CD4-positive, alpha-beta T cell (primary cell): ENCODE measurements around the gene F2RL1. TPM values are rescaled to one million over a fixed set of nuclear protein-coding genes. Genes with fewer than 3 reads are reported as not detected.

ENCODE experiments used
- ATAC-seq: fragments of 200-7000 bp; cut with Tn5 transposase; one replicate; pipeline ENCODE4 v1.10.0; 2022; ENCODE audit warnings: mild to moderate bottlenecking; ENCODE audit not compliant: poor library complexity
- CTCF ChIA-PET: fragments of 350-600 bp; sonication (Branson Sonifier 250); formaldehyde crosslinking; loops from one replicate; lab custom pipeline; 2021; ENCODE audit warnings: antibody characterized with exemption, inconsistent platforms; lab: Charles Lee
- POLR2A ChIA-PET: fragments of 350-600 bp; sonication (Branson Sonifier 250); formaldehyde crosslinking; loops from one replicate; lab custom pipeline; 2021; ENCODE audit warnings: antibody characterized with exemption, inconsistent platforms; lab: Charles Lee
- DNase-seq, 14 experiments: peaks; one replicate each; pipeline ENCODE4 v3.0.0-alpha.2; 2013 to 2020; ENCODE audit warnings: mixed read lengths in 2 of 14
- H3K27ac ChIP-seq, 2 donors: one replicate each; pipeline versions ENCODE4 v1.5.1 to v1.7.0; 2013; ENCODE audit warnings: low read length in 2 of 2, low read depth in 1 of 2, mild to moderate bottlenecking in 1 of 2
- H3K27me3 ChIP-seq, 2 experiments: 1 replicate in 1 of 2; 2 replicates in 1 of 2; pipeline versions ENCODE4 v1.6.1 to v1.7.0; 2013; ENCODE audit warnings: low read length in 2 of 2, control low read depth in 1 of 2, mild to moderate bottlenecking in 1 of 2, moderate library complexity in 1 of 2; ENCODE audit not compliant: insufficient read depth in 2 of 2, control insufficient read depth in 1 of 2
- H3K36me3 ChIP-seq: one replicate; pipeline ENCODE4 v1.6.1; 2013; ENCODE audit warnings: low read length, control low read depth; ENCODE audit not compliant: insufficient read depth
- H3K4me1 ChIP-seq: one replicate; pipeline ENCODE4 v1.6.1; 2013; ENCODE audit warnings: low read length, control low read depth; ENCODE audit not compliant: insufficient read depth
- H3K4me3 ChIP-seq: one replicate; pipeline ENCODE4 v1.5.1; 2013; ENCODE audit warnings: mild to moderate bottlenecking, low read length, moderate library complexity
- H3K9me3 ChIP-seq, 2 experiments: 1 replicate in 1 of 2; 2 replicates in 1 of 2; pipeline versions ENCODE4 v1.6.1 to v1.7.0; 2013; ENCODE audit warnings: low read length in 2 of 2, mild to moderate bottlenecking in 2 of 2, control low read depth in 1 of 2, moderate library complexity in 1 of 2; ENCODE audit not compliant: control insufficient read depth in 1 of 2, insufficient read depth in 1 of 2
- H3K27ac Mint-ChIP-seq: one replicate; pipeline ENCODE4 v1.8.0; 2020; ENCODE audit warnings: mixed read lengths
- H3K27me3 Mint-ChIP-seq: one replicate; pipeline ENCODE4 v1.8.0; 2021; ENCODE audit warnings: mixed read lengths
- H3K36me3 Mint-ChIP-seq: one replicate; pipeline ENCODE4 v1.8.0; 2021; ENCODE audit warnings: low read depth, mixed read lengths
- H3K4me1 Mint-ChIP-seq: one replicate; pipeline ENCODE4 v1.8.0; 2021; ENCODE audit warnings: low read depth, mixed read lengths
- H3K4me3 Mint-ChIP-seq: one replicate; pipeline ENCODE4 v1.8.0; 2020; ENCODE audit warnings: mild to moderate bottlenecking, mixed read lengths
- H3K9me3 Mint-ChIP-seq: one replicate; pipeline ENCODE4 v1.8.0; 2020; ENCODE audit warnings: mixed read lengths
- CTCF ChIP-seq: fragments of 200-600 bp; IDR thresholded peaks from one replicate; pipeline ENCODE4 v1.8.0; 2022; ENCODE audit warnings: antibody characterized with exemption, mild to moderate bottlenecking
- intact Hi-C, 2 experiments: fragments of 100-400 bp; cut with DNase I in 1 of 2; cut with micrococcal nuclease in 1 of 2; formaldehyde crosslinking; loops; one replicate each; pipeline versions ENCODE4 v1.15.1 to v1.9.0; 2023 to 2025; cut with DNase I, micrococcal nuclease
- total RNA-seq, 174 experiments: library from RNA in 2 of 174; stranded (reverse) in 2 of 174; gene quantifications; one replicate each; pipeline ENCODE4 v1.2.3 and lab custom pipeline; 2021 to 2026

The F2RL1 gene
- total RNA-seq, 2 experiments from 2014 or later, result 1.7 to 2.1 TPM

GRCh38 chr5:76838481-76839261 lies 19.8 kb downstream of the F2RL1 start:
- Histone ChIP-seq H3K27me3 (no peaks in the 10 kb centered on the region), H3K4me3 (no peak overlapping the region), H3K36me3 (no peaks in the 10 kb centered on the region), H3K4me1 (no peaks in the 10 kb centered on the region), H3K9me3 (no peaks in the 10 kb centered on the region), H3K27ac (no peak overlapping the region)
- no peak for ATAC-seq
- Mint-ChIP-seq H3K36me3 (peaks cover 6% of the 10 kb centered on the region), H3K4me3 (no peak overlapping the region), H3K4me1 (no peaks in the 10 kb centered on the region), H3K27me3 (no peaks in the 10 kb centered on the region), H3K27ac (no peak overlapping the region), H3K9me3 (no peaks in the 10 kb centered on the region)
- ChIA-PET POLR2A (no interaction called here), CTCF (no interaction called here)
- no peak for TF ChIP-seq CTCF
- no peak for DNase-seq
- intact Hi-C loops, result no loop called here

GRCh38 chr5:76841361-76841760 lies 22.5 kb downstream of the F2RL1 start:
- intact Hi-C loops, result no loop called here
- TF ChIP-seq CTCF, result no peak
- H3K36me3 ChIP-seq, result no peaks in the 10 kb centered on the region

GRCh38 chr5:76845890-76846289 lies 27.1 kb downstream of the F2RL1 start:
- H3K4me3 Mint-ChIP-seq, result no peak overlapping the region
- ChIA-PET POLR2A (no interaction called here), CTCF (no interaction called here)
- H3K27me3 ChIP-seq, result no peaks in the 10 kb centered on the region
- no peaks in the 10 kb centered on the region for H3K9me3 Mint-ChIP-seq
- no peak overlapping the region for H3K27ac Mint-ChIP-seq
- no peak for TF ChIP-seq CTCF
- DNase-seq, result no peak
- no peaks in the 10 kb centered on the region for H3K36me3 Mint-ChIP-seq
- H3K4me1 Mint-ChIP-seq, result peaks cover 13% of the 10 kb centered on the region
- no peaks in the 10 kb centered on the region for H3K27me3 Mint-ChIP-seq
- no peak overlapping the region for H3K27ac ChIP-seq
- no peak for ATAC-seq
- intact Hi-C loops, result no loop called here
- H3K9me3 ChIP-seq, result no peaks in the 10 kb centered on the region
- H3K4me1 ChIP-seq, result peaks cover 17% of the 10 kb centered on the region
- H3K4me3 ChIP-seq, result no peak overlapping the region
- H3K36me3 ChIP-seq, result no peaks in the 10 kb centered on the region

More at GRCh38 chr5:76841361-76841760, 22.5 kb downstream of the F2RL1 start:
- Mint-ChIP-seq H3K27ac (no peak overlapping the region), H3K4me3 (no peak overlapping the region), H3K9me3 (no peaks in the 10 kb centered on the region), H3K36me3 (no peaks in the 10 kb centered on the region), H3K27me3 (no peaks in the 10 kb centered on the region), H3K4me1 (no peaks in the 10 kb centered on the region)
- ATAC-seq, result no peak
- no peak overlapping the region for H3K27ac ChIP-seq
- no peak overlapping the region for H3K4me3 ChIP-seq
- POLR2A ChIA-PET, result no interaction called here
- H3K9me3 ChIP-seq, result no peaks in the 10 kb centered on the region
- H3K27me3 ChIP-seq, result no peaks in the 10 kb centered on the region
- no peaks in the 10 kb centered on the region for H3K4me1 ChIP-seq
- no peak for DNase-seq
- CTCF ChIA-PET, result interaction anchor here (0.6 kb wide), 1 partner anchor 30 kb away, joined by 3 read pairs; no protein-coding TSS in a partner anchor
